K562 (cell line): ENCODE measurements around the gene FAM83E. TPM values are rescaled to one million over a fixed set of nuclear protein-coding genes. Genes with fewer than 3 reads are reported as not detected.

Experiments used
- ATF6 ChIP-seq: sonication (generic); formaldehyde crosslinking; IDR thresholded peaks from 2 replicates; pipeline ENCODE4 v1.4.0; 2020; ENCODE audit warnings: mild to moderate bottlenecking, missing genetic modification reagents
- CREB3 ChIP-seq: fragments of 450-650 bp; conservative IDR thresholded peaks from 2 replicates; pipeline ENCODE4 v1.6.1; 2016; ENCODE audit warnings: missing genetic modification characterization, low read depth, mild to moderate bottlenecking, missing compliant biosample characterization, moderate library complexity
- CTCF ChIP-seq, 3 experiments: IDR thresholded peaks in 2 of 3; conservative IDR thresholded peaks in 1 of 3; 2 replicates each; pipeline ENCODE4 v1.5.1; 2011 to 2012; ENCODE audit warnings: low read length in 3 of 3, mild to moderate bottlenecking in 3 of 3, control low read depth in 2 of 3, improper control_type of control experiment in 1 of 3, inconsistent platforms in 1 of 3, low read depth in 1 of 3, mixed read lengths in 1 of 3, moderate library complexity in 1 of 3; ENCODE audit not compliant: insufficient read depth in 2 of 3
- NEUROD1 ChIP-seq: fragments of 150-350 bp; IDR thresholded peaks from 2 replicates; pipeline ENCODE4 v1.6.1; 2014; ENCODE audit warnings: borderline replicate concordance, low read length, low read depth; ENCODE audit not compliant: partially characterized antibody
- NRF1 ChIP-seq, 2 experiments: fragments of 450-650 bp; IDR thresholded peaks in 1 of 2; conservative IDR thresholded peaks in 1 of 2; 2 replicates each; pipeline ENCODE4 v1.6.1; 2014; ENCODE audit warnings: mild to moderate bottlenecking in 2 of 2
- REST ChIP-seq, 2 experiments: fragments of 450-650 bp; formaldehyde crosslinking in 1 of 2; IDR thresholded peaks; 2 replicates each; pipeline versions ENCODE4 v1.4.0 to v1.6.1; 2014 to 2020; ENCODE audit warnings: mild to moderate bottlenecking in 2 of 2, borderline replicate concordance in 1 of 2, low read depth in 1 of 2
- SMARCA4 ChIP-seq: fragments of 450-650 bp; IDR thresholded peaks from 2 replicates; pipeline ENCODE4 v1.6.1; 2016
- ZNF431 ChIP-seq: sonication (generic); formaldehyde crosslinking; IDR thresholded peaks from 2 replicates; pipeline ENCODE4 v1.8.0; 2022; ENCODE audit warnings: mild to moderate bottlenecking, missing genetic modification reagents
- polyA plus RNA-seq, 8 experiments: library from polyadenylated mRNA; depleted of rRNA in 4 of 8; stranded (reverse) in 5 of 8; unstranded in 3 of 8; fragments of >200 nt; fragmentation: Nextera tagmentation in 2 of 8; fragmentation: Illumina TruSeq in 1 of 8; extraction: Ambion mirVana in 2 of 8; extraction: Trizol in 1 of 8; gene quantifications; 2 replicates each; pipeline versions ENCODE4 v1.2.1 to v1.2.3, GENCODE V29; 2011 to 2014; ENCODE audit warnings: inconsistent platforms in 1 of 8, missing spikeins in 1 of 8
- total RNA-seq, 7 experiments: library from RNA; depleted of rRNA in 6 of 7; stranded (reverse); fragments of >200 nt in 6 of 7; fragmentation: Illumina TruSeq in 2 of 7; extraction: Trizol in 2 of 7; gene quantifications; 2 replicates each; pipeline versions ENCODE4 v1.2.1 to v1.2.3, GENCODE V29; 2011 to 2021; ENCODE audit warnings: low replicate concordance in 1 of 7

Gene FAM83E
- total and polyA plus RNA-seq, 9 of the 15 experiments (the other 6 are each of a cell fraction or from before 2014, with no cell fraction given) = 0.15 to 0.87 (median 0.29) TPM; not detected in 4

- TF ChIP-seq CTCF (IDR thresholded peaks at IDR 0.05 in 2 of 3, conservative IDR thresholded peaks at IDR 0.05 in 1 of 3; ENCODE audit: insufficient read depth in 2 of 3, low read depth in 1 of 3, low read length in 3 of 3) = peak; percentile 10 to 45 (median 24); a peak in 3 of 6 replicates
- peak; percentile 93 for TF ChIP-seq ZNF431
- TF ChIP-seq NRF1 (conservative IDR thresholded peaks at IDR 0.05 in 1 of 2, IDR thresholded peaks at IDR 0.05 in 1 of 2) = peak in 1 of 2 experiments; percentile 39; a peak in 1 of 4 replicates
- peak; percentile 26; the same call in 1 of the 2 replicates for TF ChIP-seq REST (IDR thresholded peaks at IDR 0.05; ENCODE audit: borderline replicate concordance)
- TF ChIP-seq REST (CRISPR knock-in tag; IDR thresholded peaks at IDR 0.05; ENCODE audit: low read depth) = no peak
- no peak for TF ChIP-seq ATF6 (CRISPR knock-in tag)
- peak; percentile 38 for TF ChIP-seq NEUROD1
- peak; percentile 39; the same call in 1 of the 2 replicates for TF ChIP-seq SMARCA4
- no peak for TF ChIP-seq CREB3 (tag)
Observed at GRCh38 chr19:48632692-48633147, 17.8 kb upstream of the FAM83E start (continued).
